Kidney (tissue), 14 donors: ENCODE data around the gene TFF1. TPM values are rescaled to one million over a fixed set of nuclear protein-coding genes. Genes with fewer than 3 reads are reported as not detected.

Experiments used
- DNase-seq, 5 donors: peaks; one replicate each; pipeline ENCODE4 v3.0.0-alpha.2; 2013 to 2020
- FAIRE-seq: peaks from 2 replicates; lab custom pipeline; 2012; peaks lifted over from hg19 to GRCh38; lab: Jason Lieb, UNC
- H3K27ac ChIP-seq, 2 donors: one replicate each; pipeline ENCODE4 v1.7.0; 2013; ENCODE audit warnings: low read depth in 2 of 2, low read length in 2 of 2, inconsistent platforms in 1 of 2
- H3K27me3 ChIP-seq: one replicate; pipeline ENCODE4 v1.7.1; 2013; ENCODE audit warnings: low read length, inconsistent platforms; ENCODE audit not compliant: control insufficient read depth, insufficient read depth
- H3K36me3 ChIP-seq, 3 donors: one replicate each; pipeline versions ENCODE4 v1.7.0 to v1.7.1; 2013; ENCODE audit warnings: low read length in 3 of 3, control low read depth in 1 of 3, inconsistent platforms in 1 of 3; ENCODE audit not compliant: insufficient read depth in 3 of 3, control insufficient read depth in 2 of 3
- H3K4me1 ChIP-seq, 3 donors: one replicate each; pipeline versions ENCODE4 v1.7.0 to v1.7.1; 2013; ENCODE audit warnings: low read length in 3 of 3, inconsistent platforms in 1 of 3, low read depth in 1 of 3; ENCODE audit not compliant: control insufficient read depth in 2 of 3, insufficient read depth in 2 of 3
- H3K4me3 ChIP-seq, 3 donors: one replicate each; pipeline versions ENCODE4 v1.7.0 to v1.8.1; 2013; ENCODE audit warnings: low read length in 3 of 3, control low read depth in 1 of 3, inconsistent platforms in 1 of 3
- H3K9ac ChIP-seq, 3 donors: one replicate each; pipeline versions ENCODE4 v1.7.0 to v1.7.1; 2013; ENCODE audit warnings: low read length in 3 of 3, control low read depth in 1 of 3, inconsistent platforms in 1 of 3
- H3K9me3 ChIP-seq, 3 donors: one replicate each; pipeline versions ENCODE4 v1.7.0 to v1.7.1; 2013; ENCODE audit warnings: low read length in 3 of 3, control low read depth in 1 of 3, inconsistent platforms in 1 of 3; ENCODE audit not compliant: control insufficient read depth in 2 of 3, insufficient read depth in 1 of 3
- intact Hi-C: fragments of 100-400 bp; cut with DNase I; formaldehyde crosslinking; loops from one replicate; pipeline ENCODE4 v1.11.1; 2022
- polyA plus RNA-seq: library from polyadenylated mRNA; stranded (reverse); fragments of 350-450 nt; fragmentation: Illumina TruSeq; extraction: RNeasy Lipid Tissue Mini Kit (QIAGEN cat#74804); gene quantifications from one replicate; pipeline ENCODE4 v1.2.3, GENCODE V29; 2014; ENCODE audit warnings: low read depth, low replicate concordance; ENCODE audit not compliant: insufficient read depth
- total RNA-seq: library from RNA; stranded (reverse); fragmentation: NEBNext Ultra II Directional; extraction: Animal tissue kit (Norgen Biotek cat#: 25700); gene quantifications from one replicate; pipeline ENCODE4 v1.2.1, GENCODE V29; 2021
- TF ChIP-seq, protein P1 (sequence below): IDR thresholded peaks from 3 replicates; pipeline ENCODE4 v1.5.1; 2012; ENCODE audit warnings: mild to moderate bottlenecking, moderate library complexity, borderline replicate concordance; ENCODE audit not compliant: insufficient read depth; ENCODE audit errors: extremely low read depth
- donor health status: control.
- donor health status: control.
- donor health status: control.
- donor health status: control.
- donor health status: control.
- donor health status: DM: yes; HTN: yes; CAD: no.
- donor health status: Normal renal cell carcinoma (clear cell type).

TFF1 gene
- total and polyA plus RNA-seq, 2 donors from 2014 or later, result not detected

DNA sequence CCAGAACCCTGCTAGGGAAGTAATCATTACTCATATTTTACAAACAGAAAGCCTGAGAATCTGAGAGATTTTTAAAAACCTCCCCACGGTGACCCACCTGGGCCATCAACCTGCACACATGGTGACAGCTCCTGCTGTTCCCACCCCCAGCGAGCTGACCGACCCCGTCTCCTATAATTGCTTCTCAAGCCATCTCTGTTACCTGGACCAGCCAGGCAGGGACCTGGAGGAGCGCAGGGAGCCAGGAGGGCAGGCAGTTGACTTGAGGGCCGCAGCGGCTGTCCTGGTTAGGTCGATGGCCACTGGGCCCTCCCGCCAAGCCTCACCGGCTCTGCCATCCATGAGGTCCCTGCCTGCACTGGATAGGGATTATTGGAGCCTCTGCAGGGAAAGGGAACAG lies 23.2 kb downstream of the TFF1 start:
- DNase-seq (no peak), FAIRE-seq (no peak)
- H3K9me3 ChIP-seq, result no peaks in the 10 kb centered on the region
- TF ChIP-seq, protein P1, sequence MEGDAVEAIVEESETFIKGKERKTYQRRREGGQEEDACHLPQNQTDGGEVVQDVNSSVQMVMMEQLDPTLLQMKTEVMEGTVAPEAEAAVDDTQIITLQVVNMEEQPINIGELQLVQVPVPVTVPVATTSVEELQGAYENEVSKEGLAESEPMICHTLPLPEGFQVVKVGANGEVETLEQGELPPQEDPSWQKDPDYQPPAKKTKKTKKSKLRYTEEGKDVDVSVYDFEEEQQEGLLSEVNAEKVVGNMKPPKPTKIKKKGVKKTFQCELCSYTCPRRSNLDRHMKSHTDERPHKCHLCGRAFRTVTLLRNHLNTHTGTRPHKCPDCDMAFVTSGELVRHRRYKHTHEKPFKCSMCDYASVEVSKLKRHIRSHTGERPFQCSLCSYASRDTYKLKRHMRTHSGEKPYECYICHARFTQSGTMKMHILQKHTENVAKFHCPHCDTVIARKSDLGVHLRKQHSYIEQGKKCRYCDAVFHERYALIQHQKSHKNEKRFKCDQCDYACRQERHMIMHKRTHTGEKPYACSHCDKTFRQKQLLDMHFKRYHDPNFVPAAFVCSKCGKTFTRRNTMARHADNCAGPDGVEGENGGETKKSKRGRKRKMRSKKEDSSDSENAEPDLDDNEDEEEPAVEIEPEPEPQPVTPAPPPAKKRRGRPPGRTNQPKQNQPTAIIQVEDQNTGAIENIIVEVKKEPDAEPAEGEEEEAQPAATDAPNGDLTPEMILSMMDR, result no peak
- no peak overlapping the region for H3K27ac ChIP-seq
- no peak overlapping the region for H3K4me3 ChIP-seq
- H3K9ac ChIP-seq, result no peak overlapping the region
- H3K4me1 ChIP-seq, result peaks cover 0 to 6% (median 0%) of the 10 kb centered on the region in 3 donors
- H3K27me3 ChIP-seq, result no peaks in the 10 kb centered on the region
- intact Hi-C loops, result no loop called here
- no peaks in the 10 kb centered on the region for H3K36me3 ChIP-seq

DNA sequence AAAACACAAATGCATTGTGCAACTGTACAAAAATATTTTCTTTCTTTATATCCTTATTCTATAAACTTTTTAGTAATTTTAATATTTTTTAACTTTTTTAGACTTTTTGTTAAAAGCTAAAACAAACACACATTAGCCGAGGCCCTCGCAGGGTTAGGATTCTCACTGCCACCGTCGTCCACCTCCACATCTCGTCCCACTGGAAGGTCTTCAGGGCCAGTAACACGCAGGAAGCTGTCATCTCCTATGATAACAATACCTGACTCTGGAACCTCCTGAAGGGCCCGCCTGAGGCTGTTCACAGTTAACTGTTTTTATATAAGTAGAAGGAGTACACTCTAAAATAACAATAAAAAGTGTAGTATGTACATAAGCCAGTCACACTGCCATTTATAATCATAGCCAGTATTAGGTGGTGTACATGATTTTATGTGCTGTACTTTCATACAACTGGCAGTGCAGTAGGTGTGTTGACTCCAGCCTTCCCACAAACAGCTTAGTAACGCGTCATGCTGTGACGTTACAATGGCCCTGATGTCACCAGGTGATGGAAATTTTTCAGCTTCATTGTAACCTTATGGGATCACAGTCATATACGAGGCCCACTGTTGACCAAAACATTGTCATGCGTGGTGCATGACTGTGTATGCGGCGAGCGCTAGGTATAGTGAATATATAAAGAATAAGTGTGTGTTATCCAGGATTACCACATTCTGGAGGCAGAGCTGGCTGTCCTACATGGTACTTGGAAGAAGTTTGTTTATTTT lies 24.4 kb downstream of the TFF1 start:
- H3K27ac ChIP-seq, result no peak overlapping the region
- TF ChIP-seq, protein P1, result no peak
- no peak for FAIRE-seq

GRCh38 chr21:42340187-42341050 lies 25.9 kb downstream of the TFF1 start:
- Histone ChIP-seq H3K36me3 (no peaks in the 10 kb centered on the region), H3K4me3 (no peak overlapping the region), H3K9ac (no peak overlapping the region), H3K27me3 (no peaks in the 10 kb centered on the region), H3K9me3 (no peaks in the 10 kb centered on the region), H3K27ac (no peak overlapping the region), H3K4me1 (peaks cover 0 to 9% (median 0%) of the 10 kb centered on the region in 3 donors)
- FAIRE-seq, result no peak
- intact Hi-C loops, result no loop called here
- TF ChIP-seq, protein P1, result no peak
- DNase-seq, result peak in 4 of 5 donors; percentile 42 to 52 (median 48)

More for the DNA sequence above, 24.4 kb downstream of the TFF1 start:
- H3K9me3 ChIP-seq, result no peaks in the 10 kb centered on the region
- H3K4me1 ChIP-seq, result peaks cover 0 to 9% (median 0%) of the 10 kb centered on the region in 3 donors
- no peak overlapping the region for H3K4me3 ChIP-seq
- no peak overlapping the region for H3K9ac ChIP-seq
- intact Hi-C loops, result no loop called here
- no peaks in the 10 kb centered on the region for H3K36me3 ChIP-seq
- DNase-seq, result no peak
- H3K27me3 ChIP-seq, result no peaks in the 10 kb centered on the region
